ENCODE measurements around the gene TPO.

TPO gene

DNA sequence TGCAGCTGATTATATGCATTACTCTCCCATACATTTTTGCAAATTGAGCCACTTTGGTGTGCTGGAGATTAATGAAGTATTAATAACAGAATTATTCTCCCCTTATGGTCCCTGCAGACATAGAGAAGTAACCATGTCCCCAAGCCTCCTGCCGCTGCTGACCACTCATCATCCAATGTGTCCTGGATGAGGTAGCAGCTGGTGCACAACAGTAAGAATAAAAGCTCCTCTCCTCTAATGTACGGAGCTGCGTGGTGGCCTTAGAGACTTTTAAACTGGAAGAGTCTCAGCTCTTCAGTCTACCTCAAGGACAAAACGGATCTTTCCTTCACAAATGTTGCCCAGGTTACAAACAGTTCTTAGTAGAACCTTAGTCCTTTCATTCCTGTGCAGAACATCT, 37.7 kb downstream of the TPO start:
- DNase-seq (ENCODE audit: low spot score), result no peak

DNA sequence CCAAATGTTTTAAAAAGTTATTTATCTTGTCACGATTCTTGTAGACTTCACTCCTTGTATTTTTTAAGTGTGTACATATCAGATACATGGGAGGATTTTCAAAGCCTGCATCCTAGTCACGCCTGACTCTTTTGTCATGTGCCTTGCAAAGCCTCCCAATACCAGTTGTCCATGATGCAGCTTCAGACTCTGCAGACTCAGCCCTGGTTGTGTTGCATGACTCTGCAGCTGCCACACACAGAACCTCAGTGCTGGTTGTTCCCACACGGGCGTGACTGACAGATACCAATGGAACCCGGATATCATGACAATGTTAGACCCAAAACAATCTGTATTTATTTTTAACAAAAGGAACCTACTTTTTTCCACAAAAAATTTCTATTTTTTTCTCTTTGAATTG, 38.2 kb downstream of the TPO start:
- DNase-seq (ENCODE audit: low spot score), result no peak

DNA sequence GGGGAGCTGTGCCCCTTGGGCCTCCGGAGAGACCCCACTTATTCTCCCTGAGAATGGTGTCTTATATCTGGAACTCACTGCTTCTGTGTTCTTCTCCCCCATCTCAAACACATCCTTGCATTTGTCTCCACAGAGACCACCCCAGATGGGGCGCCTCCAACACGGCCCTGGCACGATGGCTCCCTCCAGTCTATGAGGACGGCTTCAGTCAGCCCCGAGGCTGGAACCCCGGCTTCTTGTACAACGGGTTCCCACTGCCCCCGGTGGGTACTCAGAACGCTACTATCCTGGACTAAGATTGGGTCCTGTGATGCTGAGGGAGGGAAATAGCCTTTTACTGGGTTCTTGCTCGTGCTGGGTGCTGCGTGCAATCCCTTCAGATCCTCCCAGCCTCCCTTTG, 40.3 kb downstream of the TPO start:
- DNase-seq (ENCODE audit: low spot score), result no peak

DNA sequence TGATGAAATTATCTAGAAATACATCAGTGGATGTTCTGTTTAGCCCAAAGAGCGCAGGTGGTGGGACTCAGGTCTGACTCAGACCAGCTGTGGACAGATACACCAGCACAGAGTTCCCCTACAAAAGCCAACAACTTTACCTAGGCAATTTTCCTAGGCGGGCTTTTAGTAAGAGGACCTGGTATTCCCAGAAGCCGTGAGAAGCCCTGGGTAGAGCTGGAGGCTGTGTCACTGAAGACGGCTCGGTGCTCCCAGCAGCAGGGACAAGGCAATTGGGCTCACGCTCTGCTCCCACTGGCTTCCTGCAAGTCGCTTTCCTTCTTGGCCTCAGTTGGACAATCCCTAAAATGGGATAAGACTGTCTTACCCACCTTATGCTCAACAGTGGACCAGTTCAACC, 41.1 kb downstream of the TPO start:
- DNase-seq (ENCODE audit: low spot score), result no peak

DNA sequence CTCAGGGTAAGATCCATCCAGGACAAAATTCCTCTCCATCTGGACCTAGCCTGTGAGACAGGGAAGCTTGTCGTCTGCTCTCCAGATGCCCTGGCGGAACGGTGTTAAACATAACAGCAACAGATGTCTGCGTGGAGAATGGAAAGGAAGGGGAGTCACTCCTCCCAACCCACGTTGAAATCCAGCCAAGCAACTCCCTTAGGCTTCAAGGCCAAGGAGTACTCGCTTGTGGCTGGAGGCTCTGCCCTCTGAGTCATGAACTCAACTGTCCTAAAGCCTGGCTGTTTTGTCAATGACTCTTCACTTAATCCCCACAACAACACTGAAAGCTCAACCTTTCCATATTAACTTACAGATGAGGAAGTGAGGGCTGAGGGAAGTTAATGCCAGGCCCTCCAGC, 42.2 kb downstream of the TPO start:
- no peak for DNase-seq (ENCODE audit: low spot score)

DNA sequence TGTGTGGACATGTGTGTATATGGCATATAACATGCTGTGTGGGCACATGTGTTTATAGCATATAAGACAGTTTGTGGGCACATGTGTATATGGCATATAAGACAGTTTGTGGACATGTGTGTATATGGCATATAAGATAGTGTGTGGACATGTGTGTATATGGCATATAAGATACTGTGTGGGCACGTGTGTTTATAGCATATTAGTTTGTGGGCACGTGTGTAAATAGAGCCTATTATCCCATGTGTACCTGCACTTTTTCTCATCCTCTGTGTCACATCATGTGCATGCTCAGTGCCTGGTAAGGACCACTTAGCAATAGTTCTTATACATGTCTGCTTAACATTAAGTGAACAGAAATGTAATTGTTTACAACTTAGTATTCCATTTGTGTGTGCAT, 45.2 kb downstream of the TPO start:
- no peak for DNase-seq (ENCODE audit: low spot score)

DNA sequence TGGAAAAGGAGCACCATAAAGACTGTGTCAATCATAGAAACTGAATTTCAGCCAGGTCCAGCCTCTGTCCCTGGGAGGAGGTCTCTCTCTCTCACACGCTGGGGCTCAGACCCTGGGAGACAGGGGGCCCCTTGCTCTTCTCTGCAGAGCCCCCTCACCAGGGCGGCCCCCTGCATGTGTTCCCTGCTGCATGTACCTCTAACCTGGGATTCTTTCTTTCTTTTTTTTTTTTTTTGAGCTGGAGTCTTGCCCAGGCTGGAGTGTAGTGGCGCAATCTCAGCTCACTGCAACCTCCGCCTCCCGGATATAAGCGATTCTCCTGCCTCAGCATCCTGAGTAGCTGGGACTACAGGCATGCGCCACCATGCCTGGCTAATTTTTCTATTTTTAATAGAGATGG, 46.5 kb downstream of the TPO start:
- no peak for DNase-seq (ENCODE audit: low spot score)

DNA sequence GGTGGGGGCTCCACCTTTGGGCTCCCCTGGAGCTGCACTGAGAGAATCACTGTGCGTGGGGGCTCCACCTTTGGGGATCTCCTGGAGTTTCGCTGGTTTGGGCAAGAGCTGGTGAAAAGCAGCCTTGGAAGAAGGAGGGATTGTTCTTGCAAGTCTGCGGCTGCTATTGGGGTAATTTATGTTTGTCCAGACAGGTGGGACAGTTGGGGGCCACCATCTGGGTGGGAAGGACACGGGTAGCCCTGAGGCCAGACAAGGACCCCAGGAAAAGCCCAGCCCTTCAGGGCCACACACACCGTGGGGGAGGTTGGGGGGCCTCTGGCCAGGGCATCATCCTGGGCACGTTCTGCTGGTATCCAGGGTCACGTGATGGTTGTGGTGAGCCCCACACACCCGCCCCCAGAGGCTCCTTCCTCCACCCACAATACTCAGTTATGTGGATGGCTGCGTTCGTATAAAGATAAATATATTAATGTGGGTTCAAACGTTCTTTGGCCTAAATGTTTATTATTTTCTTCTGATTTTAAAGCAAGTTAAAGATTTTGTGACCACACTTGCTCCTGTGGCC, 47.7 kb downstream of the TPO start:
- DNase-seq (ENCODE audit: low spot score), result no peak

DNA sequence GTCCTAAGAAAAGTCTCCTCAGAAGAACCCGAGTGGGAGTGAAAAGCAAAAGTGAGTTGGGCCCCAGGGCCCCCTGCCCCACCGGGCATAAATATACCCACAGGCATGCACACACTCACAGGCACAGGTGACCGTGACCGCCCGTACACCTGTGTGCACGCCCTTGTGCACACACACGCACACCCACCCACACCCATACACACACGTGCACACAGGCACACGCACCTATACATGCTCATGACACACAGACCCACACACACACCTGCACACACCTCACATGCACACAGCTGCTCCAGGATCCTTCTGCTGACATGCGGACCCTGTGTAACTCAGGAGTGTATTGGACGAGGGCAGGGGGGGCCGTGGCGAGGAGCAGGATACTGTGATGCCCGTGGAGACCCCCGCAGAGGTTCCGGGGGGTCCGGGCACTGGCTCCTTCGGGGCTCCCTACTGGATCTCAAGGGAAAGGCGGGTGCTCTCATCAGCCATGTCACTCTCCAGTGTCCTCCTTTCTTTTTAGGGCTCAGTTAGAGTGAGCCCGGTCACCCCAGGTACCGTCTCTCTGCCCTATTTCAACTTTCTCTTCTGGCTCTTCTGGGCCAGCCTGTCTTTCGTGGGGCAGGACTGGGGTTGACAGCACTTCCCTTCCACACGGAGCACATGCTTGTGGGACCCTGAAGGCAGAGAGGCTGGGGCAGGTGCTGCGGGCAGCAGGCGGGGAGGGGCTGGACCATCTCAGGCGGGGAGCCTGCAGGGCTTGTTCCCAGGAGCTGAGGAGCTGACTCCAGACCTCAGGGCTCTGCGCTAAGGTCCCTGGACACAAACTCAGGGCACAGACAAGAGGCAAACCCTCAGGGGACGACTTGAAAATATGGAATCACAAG, 48.5 kb downstream of the TPO start:
- no peak for DNase-seq (ENCODE audit: low spot score)

DNA sequence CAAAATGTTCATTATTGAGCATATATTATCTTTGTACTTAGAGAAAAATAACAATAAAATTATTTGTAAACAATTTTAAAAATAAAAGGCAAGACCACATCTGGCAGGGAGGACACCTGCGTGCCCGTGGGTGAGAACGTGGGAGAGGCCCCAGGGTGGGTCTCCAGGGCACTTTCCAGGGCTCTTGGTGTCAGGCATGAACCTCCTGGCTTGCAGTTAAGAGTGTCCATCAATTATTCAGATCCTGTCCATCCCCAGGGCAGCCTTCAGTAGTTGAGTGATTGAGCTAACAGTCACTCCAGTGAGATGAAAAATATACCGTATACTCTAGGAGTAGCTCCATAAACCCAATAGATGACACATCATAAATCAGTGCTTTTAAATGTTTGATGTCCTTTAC, 49.7 kb downstream of the TPO start:
- no peak for DNase-seq (ENCODE audit: low spot score)

DNA sequence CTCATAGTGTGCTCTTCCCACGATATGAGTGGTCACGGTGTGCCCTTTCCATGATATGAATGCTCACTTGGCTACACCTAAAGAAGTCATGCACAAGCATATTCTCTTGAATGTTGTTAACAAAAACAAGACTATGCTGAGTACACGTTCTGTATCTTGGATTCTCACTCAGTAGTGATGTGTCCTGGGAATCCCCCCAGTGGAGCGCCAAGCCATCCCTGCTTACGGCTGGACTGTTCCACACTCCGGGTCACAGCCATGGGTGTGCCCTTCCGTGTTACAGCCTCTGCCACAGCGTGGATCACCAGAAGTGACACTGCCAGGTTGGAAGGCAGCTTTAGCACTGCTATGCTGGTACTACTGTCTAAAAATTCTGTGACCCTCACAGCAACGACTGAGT, 59.1 kb downstream of the TPO start:
- no peak for DNase-seq (ENCODE audit: low spot score)

DNA sequence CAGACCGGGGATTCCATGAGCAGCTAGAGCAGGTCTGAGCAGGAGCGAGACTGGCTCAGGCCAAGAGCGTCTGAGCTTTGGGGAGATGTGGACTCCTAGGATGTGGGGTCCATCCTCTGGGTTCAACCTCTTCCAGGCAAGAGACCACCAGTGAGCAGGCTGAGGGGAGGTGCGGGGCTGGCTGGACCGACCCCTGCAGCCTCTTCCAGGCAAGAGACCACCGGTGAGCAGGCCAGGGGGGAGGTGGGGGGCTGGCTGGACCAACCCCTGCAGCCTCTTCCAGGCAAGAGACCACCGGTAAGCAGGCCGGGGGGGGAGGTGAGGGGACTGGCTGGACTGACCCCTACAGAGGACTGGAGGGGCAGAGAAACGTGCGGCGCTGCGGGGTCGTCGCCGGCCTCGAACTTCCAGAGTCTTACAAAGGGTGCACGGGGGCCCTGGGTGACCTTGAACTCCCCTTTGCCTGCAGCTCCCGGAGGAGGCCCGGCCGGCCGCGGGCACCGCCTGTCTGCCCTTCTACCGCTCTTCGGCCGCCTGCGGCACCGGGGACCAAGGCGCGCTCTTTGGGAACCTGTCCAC, 63.4 kb downstream of the TPO start:
- no peak for DNase-seq (ENCODE audit: low spot score)

DNA sequence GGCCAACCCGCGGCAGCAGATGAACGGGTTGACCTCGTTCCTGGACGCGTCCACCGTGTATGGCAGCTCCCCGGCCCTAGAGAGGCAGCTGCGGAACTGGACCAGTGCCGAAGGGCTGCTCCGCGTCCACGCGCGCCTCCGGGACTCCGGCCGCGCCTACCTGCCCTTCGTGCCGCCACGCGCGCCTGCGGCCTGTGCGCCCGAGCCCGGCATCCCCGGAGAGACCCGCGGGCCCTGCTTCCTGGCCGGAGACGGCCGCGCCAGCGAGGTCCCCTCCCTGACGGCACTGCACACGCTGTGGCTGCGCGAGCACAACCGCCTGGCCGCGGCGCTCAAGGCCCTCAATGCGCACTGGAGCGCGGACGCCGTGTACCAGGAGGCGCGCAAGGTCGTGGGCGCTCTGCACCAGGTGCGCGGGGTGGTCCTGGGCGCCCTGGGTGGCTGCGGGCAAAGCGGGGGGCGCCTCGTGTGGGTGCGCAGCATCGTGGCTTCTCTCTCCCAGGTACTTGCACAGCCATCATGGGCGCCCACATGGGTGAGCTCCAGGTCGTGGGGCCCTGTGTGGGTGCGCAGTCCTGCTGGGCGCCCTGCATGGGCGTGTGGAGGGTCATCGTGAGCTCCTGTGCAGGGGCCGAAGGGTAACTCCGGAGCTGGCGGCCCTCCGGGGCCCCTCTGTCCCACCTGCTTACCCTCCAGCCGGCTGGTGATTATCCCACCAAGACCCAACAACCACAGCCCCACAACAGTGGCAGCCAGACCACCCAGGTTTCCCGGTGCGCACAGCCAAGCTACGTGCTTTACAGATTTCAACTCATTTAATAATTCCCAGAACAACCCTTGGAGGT, 64.2 kb downstream of the TPO start:
- DNase-seq (ENCODE audit: low spot score), result no peak

DNA sequence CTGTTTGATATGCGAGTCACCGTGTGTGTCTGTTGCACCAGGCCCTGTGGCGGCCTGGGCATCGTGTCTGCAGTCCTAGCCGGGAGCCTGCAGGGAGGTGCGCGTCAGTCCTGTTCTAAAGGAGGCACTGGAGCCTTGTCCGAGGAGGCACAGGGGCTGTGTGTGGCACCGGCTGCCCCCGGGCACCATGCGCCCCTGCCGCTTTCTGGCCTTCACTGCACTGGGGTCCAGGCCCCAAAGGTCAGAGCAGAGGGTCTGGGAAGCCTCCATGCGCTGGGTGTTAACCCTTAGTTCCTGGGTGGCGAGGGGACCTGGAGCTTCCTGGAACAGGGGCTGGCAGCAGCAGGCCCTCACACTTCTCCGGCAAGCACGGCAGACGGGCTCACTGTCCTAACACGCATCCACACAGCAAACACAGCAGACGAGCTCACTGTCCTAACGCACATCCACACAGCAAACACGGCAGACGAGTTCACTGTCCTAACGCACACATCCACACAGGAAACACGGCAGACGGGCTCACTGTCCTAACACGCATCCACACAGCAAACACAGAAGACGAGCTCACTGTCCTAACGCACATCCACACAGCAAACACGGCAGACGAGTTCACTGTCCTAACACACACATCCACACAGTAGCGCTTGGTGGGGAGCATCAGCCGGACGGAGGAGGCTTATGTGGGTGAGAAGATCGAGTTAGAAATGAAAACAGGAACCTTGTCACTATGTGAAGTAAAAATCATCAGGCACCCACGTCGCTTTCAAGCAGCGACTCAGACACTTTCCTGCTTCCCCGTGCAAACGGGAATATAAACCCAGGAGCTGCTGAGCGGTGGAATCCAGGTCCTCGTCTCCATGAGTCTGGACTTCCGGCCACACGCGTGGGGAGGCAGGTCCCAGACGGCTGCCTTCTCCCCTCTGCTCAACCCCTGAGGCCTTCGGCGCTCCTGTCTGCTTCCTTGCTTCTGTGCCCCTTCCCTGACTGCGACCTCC, 65.3 kb downstream of the TPO start:
- no peak for DNase-seq (ENCODE audit: low spot score)

DNA sequence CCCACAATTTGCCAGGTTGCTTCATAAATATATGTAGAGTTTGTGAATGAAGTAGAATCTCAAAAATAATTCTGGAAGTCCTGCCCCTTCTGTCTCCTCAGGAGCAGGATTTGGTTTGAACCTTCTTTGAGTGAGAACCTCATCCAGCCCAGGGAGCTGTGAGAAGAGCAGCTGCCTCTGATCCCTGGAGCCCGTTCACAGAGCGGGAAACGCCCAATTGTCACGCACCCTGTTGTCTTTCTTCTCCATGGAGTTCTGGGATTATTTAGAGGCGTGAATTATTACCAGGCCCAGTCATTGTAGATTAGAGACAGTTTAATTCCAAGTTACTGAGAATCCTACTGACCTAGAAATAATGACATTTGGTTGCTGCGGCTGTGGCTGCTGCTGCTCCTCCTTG, 66.1 kb downstream of the TPO start:
- DNase-seq (ENCODE audit: low spot score), result no peak

DNA sequence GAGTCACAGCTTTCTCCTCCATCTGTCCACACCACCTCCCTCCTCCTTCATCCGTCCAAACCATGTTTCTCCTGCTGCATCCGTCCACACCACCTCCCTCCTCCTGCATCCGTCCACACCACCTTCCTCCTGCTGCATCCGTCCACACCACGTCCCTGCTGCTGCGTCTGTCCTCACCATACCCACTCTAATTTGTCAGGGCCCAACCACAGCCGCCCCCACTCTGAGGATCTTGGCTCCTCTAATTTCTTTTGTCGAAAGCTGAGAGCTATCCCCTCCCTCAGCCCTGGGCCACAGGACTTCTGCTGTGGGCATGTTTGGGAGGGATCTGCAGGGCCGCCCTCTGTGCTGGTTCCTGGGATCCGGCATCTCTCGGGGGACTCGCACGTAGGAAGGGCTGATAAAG, 67.4 kb downstream of the TPO start:
- DNase-seq (ENCODE audit: low spot score), result no peak

DNA sequence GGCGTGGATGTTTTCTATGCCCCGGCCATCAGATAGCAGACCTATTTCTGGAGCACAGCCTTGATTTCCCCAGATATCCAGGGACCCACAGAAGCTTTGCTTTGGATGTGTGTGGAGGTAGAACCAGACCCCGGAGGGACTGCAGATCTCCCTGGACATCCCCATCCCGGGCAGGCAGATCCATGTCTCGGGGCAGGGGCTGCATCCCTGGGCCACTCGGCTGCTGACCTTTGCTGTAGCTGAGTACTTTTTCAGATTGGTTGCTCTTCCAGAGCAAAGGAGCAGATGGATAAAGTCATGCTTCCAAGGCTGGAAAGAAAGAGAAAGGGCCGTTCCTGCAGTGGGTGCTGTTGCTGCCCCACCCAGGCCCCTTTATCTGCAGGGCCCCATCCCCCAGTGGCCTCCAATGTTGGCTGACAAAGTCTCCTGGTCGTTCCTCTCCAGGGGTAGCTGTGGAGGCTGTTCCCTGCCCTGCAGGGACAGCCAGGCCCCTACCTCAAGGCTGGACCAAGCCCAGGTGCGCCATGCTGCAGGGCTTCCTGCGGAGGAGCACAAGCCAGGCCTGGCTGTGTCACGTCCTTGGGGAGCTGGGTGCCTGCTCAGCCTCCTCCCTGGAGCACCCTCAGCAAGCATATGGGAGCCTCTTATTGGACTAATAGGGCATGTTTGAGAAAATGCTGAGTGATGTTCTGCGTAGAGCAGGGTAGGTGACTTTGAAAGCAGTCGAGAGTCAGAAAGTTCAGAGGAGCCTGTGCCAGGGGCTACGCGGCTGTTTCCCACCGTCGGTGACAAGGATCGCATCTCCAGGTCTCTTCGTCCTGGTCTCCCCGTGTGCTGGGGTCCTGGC, 68.4 kb downstream of the TPO start:
- no peak for DNase-seq (ENCODE audit: low spot score)

DNA sequence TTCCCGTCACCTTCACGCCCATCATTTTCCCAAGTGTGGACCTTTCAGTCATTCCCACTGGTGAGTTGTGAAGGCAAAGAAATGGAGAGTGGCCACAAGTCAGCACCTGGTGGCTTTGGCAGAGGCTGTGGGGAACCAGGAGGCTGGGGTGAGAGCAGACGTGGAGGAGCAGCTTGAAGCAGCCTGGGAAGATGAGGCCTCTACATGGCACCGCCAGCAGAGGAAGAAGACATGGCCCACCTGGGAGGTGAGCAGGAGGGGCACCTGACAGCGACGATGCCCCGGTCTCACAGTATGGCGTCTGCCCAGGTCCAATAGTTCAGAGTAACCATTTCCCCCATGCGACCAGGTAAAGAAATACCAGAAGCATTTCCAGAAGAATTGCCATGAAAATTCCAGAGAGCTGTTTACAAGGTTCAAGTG, 69.0 kb downstream of the TPO start:
- no peak for DNase-seq (ENCODE audit: low spot score)

DNA sequence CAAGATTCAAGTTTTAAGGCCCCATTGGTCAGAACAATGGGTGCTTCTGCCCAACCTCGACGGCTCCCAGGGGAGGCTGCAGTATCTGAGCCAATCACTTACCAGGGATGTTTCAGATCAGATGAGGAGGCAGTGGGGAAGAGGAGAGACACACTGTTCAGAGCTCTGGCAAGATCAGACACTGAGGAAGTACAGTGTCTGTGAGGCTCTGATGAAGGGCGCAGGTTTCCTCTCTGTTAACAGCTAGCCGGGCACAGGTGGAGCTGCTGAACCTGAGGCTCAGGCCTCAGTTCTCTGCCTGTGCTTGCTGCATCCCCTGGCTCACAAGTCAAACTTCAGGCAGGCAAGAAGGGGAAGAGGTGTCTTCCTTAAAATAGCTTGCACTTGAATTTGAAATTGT, 69.7 kb downstream of the TPO start:
- no peak for DNase-seq (ENCODE audit: low spot score)

DNA sequence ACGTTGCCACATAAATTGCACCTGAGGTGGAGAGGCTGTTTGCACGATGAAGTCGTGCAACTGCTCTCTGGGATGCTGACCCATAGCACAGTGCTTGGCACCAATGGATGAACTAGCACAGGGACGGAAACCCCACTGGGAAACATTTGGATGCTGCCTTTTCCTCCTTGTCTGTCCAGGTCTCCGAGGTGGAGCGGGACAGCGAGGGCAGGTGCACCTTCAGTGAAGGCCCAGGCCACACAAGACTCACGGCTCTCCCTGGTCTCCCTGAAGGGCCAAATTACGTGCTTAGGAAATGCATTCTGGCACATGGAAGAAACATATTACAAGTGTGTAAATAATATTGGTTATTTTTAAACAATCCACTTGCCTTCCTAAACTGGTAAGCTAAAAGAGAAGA, 70.3 kb downstream of the TPO start:
- DNase-seq (ENCODE audit: low spot score), result no peak

Measured in SW480 (cell line).